GM12891 (cell line): Measurements from ENCODE around the gene RASGRF2.
A peak's percentile ranks its signal among the peaks of the same experiment; 100 is the strongest.

Source experiments
- DNase-seq: peaks from one replicate; pipeline ENCODE4 v3.0.0; 2011; ENCODE audit warnings: low spot score; ENCODE audit not compliant: insufficient read length
- FAIRE-seq: peaks from 2 replicates; lab custom pipeline; 2011; peaks lifted over from hg19 to GRCh38; lab: Jason Lieb, UNC
- PAX5 ChIP-seq: IDR thresholded peaks from 2 replicates; pipeline ENCODE4 v1.6.1; 2011; ENCODE audit warnings: low read length, moderate library complexity, mild to moderate bottlenecking; ENCODE audit not compliant: insufficient read depth, severe bottlenecking
- POLR2A ChIP-seq: IDR thresholded peaks from 2 replicates; pipeline ENCODE4 v1.6.1; 2011; ENCODE audit warnings: low read depth, low read length, control low read depth
- POLR2AphosphoS5 ChIP-seq: IDR thresholded peaks from 2 replicates; pipeline ENCODE4 v1.6.1; 2011; ENCODE audit warnings: low read depth, low read length, control low read depth
- POU2F2 ChIP-seq: IDR thresholded peaks from 2 replicates; pipeline ENCODE4 v1.6.1; 2011; ENCODE audit warnings: low read depth, mild to moderate bottlenecking, control low read depth, low read length, moderate library complexity
- SPI1 ChIP-seq: IDR thresholded peaks from 2 replicates; pipeline ENCODE4 v1.6.1; 2011; ENCODE audit warnings: low read depth, low read length, control low read depth
- TAF1 ChIP-seq: IDR thresholded peaks from 2 replicates; pipeline ENCODE4 v1.6.1; 2011; ENCODE audit warnings: low read depth, low read length, control low read depth

RASGRF2 gene

GRCh38 chr5:81184749-81185110 is 224.6 kb downstream of the RASGRF2 start:
- DNase-seq: no peak
- FAIRE-seq: no peak
- TF ChIP-seq TAF1 (no peak), PAX5 (no peak), POLR2A (no peak), POU2F2 (no peak), POLR2AphosphoS5 (no peak), SPI1 (no peak)

- peak; percentile 23 for DNase-seq
- TF ChIP-seq PAX5: no peak
- no peak for TF ChIP-seq SPI1
- TF ChIP-seq TAF1: no peak
- no peak for TF ChIP-seq POLR2AphosphoS5
- no peak for TF ChIP-seq POU2F2
- no peak for TF ChIP-seq POLR2A
- peak; percentile 69 for FAIRE-seq
Measured at GRCh38 chr5:81187885-81188284, 227.7 kb downstream of the RASGRF2 start.

GRCh38 chr5:81188962-81189361 is 228.8 kb downstream of the RASGRF2 start:
- no peak for FAIRE-seq
- TF ChIP-seq PAX5 (no peak), SPI1 (no peak), POLR2A (no peak), TAF1 (no peak), POLR2AphosphoS5 (no peak), POU2F2 (no peak)
- no peak for DNase-seq

- TF ChIP-seq POU2F2 (no peak), POLR2A (no peak), SPI1 (no peak), PAX5 (no peak), POLR2AphosphoS5 (no peak), TAF1 (no peak)
- FAIRE-seq: no peak
- no peak for DNase-seq
Measured at GRCh38 chr5:81189875-81190498, 229.8 kb downstream of the RASGRF2 start.

GRCh38 chr5:81191726-81192372 is 231.7 kb downstream of the RASGRF2 start:
- TF ChIP-seq POU2F2: no peak
- no peak for TF ChIP-seq PAX5
- TF ChIP-seq POLR2A: no peak
- no peak for TF ChIP-seq TAF1
- TF ChIP-seq POLR2AphosphoS5: no peak
- TF ChIP-seq SPI1: no peak
- FAIRE-seq (no peak), DNase-seq (no peak)

GRCh38 chr5:81192373-81192750 is 232.2 kb downstream of the RASGRF2 start:
- DNase-seq: no peak
- no peak for FAIRE-seq
- TF ChIP-seq TAF1 (no peak), PAX5 (no peak), POLR2AphosphoS5 (no peak), SPI1 (no peak), POLR2A (no peak), POU2F2 (no peak)

- DNase-seq (peak; percentile 90), FAIRE-seq (peak; percentile 76)
- TF ChIP-seq POU2F2: no peak
- TF ChIP-seq POLR2AphosphoS5: no peak
- TF ChIP-seq SPI1: no peak
- no peak for TF ChIP-seq PAX5
- TF ChIP-seq POLR2A: no peak
- no peak for TF ChIP-seq TAF1
Measured at GRCh38 chr5:81194633-81195334, 234.6 kb downstream of the RASGRF2 start.

GRCh38 chr5:81195335-81195929 is 235.3 kb downstream of the RASGRF2 start:
- no peak for FAIRE-seq
- TF ChIP-seq PAX5: no peak
- no peak for DNase-seq

- FAIRE-seq (no peak), DNase-seq (no peak)
- TF ChIP-seq POLR2A (no peak), POU2F2 (no peak), POLR2AphosphoS5 (no peak), PAX5 (no peak)
Measured at GRCh38 chr5:81202655-81203054, 242.5 kb downstream of the RASGRF2 start.

- no peak for TF ChIP-seq SPI1
- no peak for TF ChIP-seq TAF1
- no peak for TF ChIP-seq POLR2AphosphoS5
- no peak for TF ChIP-seq POU2F2
- no peak for TF ChIP-seq PAX5
- TF ChIP-seq POLR2A: no peak
- FAIRE-seq: no peak
Measured at GRCh38 chr5:81203729-81204128, 243.6 kb downstream of the RASGRF2 start.

More at GRCh38 chr5:81203729-81204128, 243.6 kb downstream of the RASGRF2 start:
- DNase-seq: no peak
